Activated CD4-positive, CD25-positive, alpha-beta regulatory T cell treated with anti-CD3 and anti-CD28 coated beads, Interleukin-2, amount 50 U/mL, for 24 hours (primary cell): ENCODE data around the gene TMEFF2.

Experiments used
- ATAC-seq, 2 donors: fragments of 150-1000 bp; cut with Tn5 transposase; one replicate each; pipeline ENCODE4 v1.10.0; 2021; ENCODE audit warnings: mild to moderate bottlenecking in 1 of 2, moderate library complexity in 1 of 2

Gene TMEFF2

DNA sequence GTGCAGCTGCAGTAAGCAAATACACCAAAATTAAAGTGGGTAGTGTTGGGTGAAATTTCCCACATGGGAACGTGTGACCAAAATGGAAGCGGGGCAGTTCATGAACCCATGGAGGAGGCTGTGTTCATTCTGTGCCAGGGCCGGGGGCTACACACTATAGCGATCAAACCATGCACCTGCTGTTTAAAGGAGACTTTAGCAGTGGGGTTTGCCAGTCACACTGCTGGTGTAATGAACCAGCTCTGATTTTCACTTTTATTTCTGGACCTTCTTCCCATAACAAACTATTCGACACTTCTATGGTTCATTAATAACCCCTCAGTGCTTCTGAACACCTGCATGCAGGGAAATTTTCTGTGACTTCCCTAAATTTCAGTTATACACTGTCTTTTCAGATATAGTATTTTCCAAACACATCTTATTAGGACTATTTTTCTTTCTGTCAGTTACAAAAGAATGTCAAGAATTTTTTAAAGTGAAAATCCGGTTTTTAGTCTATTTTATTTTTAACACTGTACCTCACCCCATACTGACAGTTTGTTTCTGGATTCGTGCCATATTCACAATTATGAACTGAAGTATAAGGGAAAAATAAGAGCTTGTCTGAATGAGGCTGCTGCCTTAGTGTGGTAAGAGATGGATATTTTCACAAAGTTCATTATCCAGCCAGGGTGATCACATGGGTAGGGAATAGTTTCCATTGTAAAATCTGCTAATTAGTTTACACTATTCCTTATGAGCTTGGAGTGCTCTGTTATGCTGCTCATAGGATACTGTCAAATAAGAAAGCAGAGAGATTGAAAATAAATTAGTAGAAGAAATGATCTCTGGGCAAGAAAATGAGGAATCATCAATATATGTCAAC lies 236.5 kb downstream of the TMEFF2 start:
- no peak for ATAC-seq

DNA sequence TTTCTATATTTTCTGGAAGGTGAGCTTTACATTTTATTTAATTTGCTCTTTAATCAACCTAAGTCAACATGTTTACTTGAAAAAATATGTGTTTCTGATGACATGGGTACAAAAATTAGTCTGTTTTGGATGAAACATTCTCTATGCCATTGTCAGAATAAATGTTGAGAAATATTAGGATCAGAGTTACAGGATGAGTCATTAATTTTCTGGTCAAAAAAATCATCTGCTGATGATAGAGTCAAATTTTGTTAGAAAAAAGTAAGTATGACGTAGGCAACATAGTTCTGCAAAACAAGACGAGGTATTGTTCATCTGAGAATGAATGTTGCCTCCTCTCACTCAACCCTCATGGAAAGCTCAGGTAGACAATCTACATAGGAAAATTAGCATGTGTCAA lies 240.3 kb downstream of the TMEFF2 start:
- ATAC-seq, result no peak

DNA sequence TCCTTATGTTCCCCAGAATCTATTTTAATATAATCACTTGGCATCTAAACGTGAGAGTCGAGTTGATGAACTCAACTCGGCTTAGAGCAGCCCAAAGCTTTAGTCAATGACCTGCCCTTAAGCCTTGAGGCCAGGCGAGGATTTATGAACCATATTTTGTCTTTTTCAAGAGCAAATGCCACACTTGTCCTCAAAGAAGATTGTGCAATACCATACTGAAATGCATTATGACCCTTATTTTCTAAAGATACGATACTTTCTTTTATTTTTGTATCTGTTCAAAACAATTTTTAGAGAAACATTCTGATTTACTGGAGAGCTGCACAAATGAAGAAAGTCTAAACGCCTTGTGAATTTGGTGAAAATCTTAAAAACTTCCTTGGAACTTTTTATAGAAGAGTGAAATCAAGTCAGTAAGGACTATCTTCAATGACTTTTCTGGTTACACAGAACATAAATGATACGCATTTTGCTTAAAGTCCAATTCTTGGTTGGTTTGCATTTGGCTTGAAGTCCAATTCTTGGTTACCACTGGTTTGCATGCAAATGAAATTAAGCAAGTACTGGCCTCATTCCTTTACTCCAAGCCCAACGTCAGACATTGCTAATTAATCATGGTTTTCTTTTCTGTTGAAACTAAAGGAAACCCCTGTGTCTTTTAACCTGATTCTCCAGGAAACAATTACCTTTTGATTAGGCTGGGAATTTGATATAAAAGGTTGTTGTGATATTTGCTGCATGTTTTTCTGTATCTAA lies 242.0 kb downstream of the TMEFF2 start:
- ATAC-seq, result no peak

DNA sequence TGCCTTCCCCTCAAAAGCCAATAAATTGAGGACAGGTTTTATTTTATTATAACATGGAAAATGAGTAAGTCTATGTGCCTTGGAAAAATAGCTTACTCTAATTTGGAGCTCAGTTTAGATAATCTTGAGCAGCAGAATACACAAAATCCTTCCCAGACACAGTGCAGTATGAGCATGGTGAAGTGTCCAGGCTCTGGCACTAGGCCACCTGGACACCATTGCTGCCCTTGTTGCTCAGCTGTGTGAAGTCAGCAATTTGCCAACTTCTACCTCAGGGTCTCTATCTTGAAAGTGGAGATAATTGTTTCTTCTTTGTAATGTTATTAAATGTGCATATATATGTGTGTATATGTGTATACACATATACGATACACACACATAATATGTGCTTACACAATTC lies 242.9 kb downstream of the TMEFF2 start:
- ATAC-seq, result no peak

DNA sequence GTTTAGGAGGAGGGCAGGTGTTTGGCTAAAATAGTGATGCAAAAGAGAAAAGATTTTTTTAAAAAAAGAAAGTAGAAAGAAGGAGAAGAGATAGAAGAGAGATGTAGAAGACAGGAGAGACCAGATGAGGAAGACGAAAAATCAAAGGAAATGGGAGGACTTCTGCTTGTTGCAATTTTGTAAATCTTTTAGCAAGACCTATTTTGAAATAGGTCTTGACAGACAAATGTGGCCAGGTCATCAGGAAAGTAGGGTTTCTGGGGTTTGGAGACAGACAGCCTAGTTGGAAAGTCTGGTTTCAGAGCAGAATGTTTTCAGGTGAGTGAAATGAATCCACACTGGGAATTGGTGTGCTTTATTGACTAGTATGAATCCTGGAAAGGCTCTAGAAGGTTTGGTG lies 243.4 kb downstream of the TMEFF2 start:
- no peak for ATAC-seq

DNA sequence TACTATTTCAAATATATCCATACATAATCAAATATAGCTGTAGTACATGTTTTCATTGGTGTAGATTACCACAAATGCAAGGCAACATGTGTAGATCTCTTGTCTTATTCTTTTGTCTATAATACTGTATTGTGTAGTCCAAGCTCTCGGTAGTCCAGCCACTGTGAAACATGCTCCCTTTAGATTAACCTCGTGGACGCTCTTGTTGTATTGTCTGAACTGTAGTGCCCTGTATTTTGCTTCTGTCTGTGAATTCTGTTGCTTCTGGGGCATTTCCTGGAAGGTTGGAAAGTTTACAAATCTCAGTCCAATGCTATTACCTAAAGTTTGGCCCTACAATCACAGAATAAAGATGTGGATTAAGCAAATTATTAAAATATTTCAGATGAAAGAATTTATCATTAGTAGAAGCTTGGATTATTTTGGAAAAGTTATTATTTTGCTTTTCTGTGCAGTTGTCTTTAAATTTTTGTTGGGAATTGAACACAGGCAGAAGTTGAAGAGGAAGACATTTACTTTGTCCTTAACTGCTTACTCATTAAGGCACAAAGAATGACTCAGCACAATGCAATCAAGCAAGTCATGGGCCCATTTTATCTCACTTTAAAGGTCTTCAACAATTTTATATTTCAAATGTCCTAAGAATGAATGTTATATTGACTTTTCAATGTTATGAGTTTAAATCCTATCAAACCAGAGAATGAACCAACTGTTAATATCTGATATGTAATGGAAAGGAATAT lies 244.4 kb downstream of the TMEFF2 start:
- no peak for ATAC-seq

DNA sequence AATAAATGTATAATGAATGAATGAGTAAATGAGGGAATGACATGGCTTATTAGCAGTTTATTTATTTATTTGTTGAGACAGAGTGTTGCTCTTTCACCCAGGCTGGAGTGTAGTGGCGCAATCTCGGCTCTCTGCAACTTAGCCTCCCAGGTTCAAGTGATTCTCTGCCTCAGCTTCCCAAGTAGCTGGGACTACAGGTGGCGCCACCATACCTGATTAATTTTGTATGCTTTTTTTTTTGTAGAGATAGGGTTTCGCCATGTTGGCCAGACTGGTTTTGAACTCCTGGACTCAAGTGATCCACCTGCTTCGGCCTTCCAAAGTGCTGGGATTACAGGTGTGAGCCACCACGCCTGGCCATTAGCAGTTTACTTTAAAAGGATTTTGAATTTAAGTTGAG lies 247.5 kb downstream of the TMEFF2 start:
- ATAC-seq, result no peak

DNA sequence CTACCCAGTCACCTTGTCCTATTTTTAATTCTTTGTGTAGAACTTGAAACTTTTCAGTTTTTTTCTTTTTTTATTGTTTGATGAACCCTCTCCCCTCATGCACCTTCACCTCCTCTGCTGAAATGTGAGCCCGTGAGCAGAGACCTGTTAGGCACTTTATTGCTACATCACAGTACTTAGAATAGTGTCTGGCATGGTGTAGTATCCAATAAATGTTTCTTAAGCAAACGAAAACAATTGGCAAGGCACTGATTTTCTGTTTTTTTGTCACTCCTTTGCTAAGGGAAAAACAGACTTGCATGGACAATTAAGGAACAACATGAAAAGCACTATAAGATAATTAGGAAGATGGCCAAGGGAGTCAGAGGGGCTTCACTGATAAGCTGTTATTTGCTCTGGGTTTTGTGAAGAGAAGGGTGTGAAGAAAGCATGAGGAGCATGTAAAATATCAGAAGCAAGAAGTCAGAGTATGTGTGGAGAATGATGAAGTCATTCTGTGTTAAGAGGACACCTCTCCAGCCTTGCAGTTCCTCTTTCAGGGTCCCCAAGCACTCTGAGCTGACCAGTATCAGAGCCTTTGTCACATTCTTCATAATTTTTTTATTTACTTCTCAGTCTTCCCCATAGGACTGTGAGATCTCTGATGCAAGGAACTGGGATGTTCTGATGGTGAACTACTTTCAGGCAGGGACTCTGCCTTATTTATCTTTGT lies 248.1 kb downstream of the TMEFF2 start:
- no peak for ATAC-seq

DNA sequence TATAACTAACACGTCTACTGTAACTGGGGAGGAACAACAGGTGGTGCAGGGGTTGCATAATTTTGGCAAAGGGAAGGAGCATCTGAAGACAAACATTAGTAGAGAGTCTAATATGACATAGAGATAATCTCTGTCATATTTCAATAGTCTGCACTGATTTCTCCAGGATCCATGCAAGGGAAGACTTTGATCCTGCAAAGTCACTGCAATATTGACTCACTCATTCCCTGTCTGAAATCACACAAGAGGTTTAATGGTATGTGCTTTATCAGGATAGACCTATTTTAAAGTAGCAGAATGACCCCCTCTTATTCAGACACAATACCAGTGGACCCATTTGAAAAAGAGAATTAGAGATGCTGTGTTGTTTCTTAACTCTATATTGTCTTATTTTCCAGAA lies 249.1 kb downstream of the TMEFF2 start:
- no peak for ATAC-seq

DNA sequence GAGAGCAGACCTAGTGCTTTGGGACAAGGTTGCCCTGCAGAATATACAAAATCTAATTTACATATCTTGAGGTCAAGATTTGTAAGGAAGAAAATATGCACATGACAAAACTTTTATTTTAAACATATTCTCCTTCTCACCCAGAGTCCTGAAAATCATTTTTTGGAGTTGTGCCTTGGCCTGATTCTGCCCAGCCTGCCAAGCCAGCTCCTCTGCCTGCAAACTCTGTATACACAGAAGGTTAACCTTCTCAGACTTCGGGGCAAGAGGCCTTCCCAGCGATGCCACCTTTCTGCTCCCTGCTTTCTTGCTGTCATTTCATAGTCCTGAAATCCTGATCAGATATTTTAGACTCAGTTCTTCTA lies 252.0 kb downstream of the TMEFF2 start:
- ATAC-seq, result no peak

DNA sequence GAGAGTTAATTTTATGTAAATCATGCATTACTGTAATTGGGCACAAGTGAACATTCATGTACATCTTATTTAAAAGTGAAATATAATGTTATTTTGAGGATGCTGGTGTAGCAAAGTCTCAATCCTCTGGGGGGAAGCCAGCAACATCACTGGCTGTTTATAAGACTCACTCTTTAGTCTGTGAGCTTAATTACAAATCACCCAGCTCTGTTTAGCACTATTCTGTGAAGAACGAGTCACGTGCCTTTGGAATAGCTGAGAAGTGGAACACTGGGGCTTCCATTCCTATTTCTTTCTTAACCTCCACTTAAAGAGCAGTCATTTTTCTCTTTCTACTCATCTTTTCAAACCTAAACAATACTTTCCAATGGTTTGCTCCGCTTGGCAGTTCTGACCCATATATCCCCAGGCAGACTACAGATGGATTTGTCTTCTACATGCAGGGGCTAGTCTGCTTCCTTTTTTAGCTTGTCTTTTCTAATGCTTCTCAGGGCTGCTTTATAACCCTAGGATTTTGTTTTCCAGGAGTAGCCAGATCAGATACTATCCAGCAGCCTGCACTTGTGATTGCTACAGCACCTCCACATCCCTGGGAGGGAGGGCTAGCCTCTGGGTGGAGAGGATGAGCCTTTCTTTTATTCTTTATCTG lies 252.5 kb downstream of the TMEFF2 start:
- ATAC-seq, result no peak

DNA sequence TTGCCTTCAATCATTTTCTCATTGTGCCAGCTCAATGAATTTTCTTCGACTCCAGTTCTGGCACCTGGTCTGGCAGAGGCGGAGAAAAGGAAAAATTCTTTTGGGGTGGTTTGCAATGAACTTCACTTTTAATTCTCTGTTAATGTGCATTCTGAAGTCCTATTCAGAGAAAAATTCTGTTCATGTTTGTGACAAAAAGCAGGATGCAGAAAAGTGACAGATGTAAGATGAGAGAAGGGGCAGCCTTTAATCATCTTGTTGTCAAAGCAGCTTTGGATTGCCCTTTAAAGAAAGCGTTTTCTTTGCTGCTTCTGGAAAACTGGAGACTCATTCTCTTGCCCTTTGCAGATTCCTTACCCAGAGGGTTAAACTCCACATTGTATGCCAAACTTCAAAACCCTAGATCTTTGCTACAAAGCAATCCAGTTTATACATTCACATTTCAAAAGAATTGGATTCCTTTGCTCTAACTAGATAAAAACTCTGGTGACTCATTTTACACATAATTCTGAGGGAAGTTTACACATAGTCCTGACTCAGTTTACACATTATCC lies 253.3 kb downstream of the TMEFF2 start:
- ATAC-seq, result no peak

DNA sequence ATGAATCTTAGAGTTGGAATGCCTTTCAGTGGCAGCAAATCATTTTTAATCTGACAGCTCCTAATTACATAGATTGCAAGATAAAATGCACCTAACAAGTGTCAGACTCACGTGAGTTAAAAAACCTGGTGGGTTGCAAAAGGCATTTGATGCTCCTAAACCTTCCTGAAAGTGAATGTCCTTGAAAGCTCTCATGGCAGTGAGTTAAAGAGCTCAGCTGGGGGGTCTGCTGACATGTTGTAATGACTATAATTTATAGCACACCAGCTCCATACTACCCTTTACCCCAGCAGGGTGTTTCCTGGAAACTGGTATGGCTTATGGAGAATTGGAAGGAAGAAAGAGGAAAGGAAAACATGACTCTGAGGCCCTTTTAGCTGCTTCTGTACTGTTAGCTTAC lies 256.0 kb downstream of the TMEFF2 start:
- no peak for ATAC-seq

DNA sequence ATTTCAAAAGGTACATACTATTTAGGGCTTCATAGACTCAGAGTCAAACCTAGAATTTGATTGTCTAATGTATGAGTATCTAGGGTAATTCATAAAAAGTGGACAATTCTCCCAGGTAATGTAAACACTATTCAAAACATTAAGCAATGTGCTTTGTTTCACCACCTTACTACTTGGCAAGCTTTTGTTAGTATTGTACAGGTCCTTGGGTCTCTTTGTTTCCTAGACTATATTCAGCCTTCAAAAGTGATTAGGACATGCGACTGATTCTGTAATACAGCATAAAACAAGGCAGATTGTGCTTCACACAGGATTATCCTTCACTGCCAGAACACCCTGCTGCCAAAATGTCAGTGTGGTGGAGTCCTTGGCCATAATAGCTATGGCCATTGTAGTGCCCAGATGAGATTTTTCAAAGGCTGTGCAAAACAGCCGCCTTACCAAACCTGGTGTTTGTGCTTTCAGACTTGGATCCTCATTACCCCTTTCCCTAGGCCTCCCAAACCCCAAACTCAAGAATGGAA lies 257.8 kb downstream of the TMEFF2 start:
- no peak for ATAC-seq

DNA sequence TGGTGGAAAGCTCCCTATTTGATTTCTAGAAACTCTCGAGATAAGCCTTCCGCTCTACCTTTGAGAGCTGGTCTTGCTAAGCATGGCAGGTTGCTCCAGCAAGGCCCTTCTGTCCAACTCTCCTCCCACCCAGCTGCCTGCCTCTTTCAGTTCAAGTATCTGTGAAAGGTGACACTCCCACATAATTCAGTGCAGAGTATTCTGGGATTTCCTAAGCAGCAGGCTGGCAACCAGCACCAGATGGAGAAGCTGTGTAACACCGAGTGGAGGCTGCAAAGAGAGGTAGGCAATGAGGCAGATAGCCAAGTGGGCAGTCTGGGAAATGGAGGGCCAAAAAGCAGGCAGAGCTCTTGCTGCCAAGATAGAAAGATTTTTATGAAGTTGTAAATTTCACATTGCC lies 259.5 kb downstream of the TMEFF2 start:
- ATAC-seq, result no peak

DNA sequence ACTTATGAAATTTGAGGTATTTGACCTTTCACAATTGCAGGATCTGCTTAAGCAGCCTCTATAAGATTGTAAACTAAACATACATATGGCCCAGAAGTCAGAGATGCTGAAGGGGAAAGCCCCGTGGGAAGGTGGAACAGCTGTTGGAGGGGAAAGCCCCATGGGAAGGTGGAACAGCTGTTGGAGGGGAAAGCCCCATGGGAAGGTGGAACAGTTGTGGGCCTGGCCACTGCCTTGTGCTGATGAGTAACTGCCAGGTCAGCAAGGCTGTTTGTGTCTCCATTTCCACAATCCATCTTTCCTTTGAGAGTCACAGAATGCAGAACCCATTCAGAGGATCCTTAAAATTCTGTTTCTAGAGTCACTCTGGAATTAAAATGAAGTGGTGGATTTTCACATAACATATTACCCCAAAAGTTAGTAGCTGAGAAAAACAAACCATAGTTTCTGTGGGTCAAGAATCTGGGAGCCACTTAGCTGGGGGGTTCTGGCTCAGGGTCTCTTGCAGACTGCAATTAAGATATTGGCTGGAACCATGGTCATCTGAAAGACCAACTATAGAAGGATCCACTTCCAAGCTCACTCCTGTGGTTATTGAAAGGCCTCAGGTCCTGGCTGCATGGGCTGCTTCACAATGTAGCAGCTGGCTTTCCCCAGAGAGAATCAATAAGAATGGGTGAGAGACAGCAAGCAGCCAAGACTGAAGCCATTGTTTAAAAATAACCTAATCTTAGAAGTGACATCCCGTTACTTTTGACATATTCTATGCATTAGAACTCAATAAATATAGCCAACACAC lies 261.2 kb downstream of the TMEFF2 start:
- ATAC-seq, result no peak

DNA sequence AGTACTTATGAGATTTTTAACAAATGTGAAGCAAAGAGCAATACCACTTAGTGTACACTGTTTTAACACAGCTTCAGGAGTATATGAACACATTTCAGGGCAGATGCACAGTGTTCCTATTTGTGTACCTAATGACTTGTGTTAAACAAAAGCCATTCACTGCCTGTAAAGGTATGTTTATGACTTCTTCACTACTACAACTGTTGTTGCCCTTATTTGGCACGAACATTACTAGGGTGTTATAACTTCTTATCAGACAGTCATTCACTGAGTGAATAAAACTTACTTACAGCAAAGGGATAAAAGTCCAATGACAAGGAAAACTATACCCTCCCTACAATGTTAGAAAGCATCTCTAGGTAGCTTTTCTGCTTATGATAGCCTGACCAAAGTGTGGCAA lies 262.4 kb downstream of the TMEFF2 start:
- no peak for ATAC-seq

DNA sequence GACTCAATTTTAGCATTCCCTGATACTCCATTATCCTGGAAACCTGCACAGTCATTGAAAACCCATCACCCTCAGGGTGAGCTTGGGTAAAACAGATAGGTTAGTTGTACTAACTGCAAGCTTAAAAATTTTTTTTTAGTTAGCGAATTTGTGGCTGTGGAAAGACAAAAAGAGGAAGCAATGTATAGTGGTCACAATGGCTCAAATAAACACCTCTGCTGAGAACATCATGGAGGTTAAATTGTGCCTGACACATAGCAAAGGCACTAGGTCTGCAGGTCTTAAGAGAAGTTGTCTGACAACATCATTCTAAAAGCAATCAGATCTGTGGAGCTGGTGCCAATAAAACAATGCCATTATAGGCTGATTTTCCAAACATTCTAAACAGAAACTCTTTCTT lies 263.4 kb downstream of the TMEFF2 start:
- no peak for ATAC-seq

DNA sequence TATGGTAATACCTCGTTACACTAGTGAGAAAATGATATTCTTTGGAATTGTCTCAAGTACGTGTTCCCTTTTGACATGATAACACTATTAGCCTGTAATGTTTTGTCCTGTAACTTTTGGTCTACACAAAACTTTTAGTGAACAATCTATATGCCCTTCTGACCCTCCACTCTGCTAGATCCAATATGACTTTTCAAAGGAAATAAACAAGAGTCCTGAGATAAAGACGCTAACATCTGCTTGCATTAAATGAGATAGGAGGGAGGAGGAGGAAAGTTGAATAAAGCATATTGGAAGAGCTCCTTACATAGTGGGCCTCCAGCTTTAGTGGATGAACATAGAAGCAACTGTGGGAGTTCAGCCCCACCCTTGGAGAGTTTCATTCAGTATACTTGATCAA lies 264.5 kb downstream of the TMEFF2 start:
- ATAC-seq, result no peak

DNA sequence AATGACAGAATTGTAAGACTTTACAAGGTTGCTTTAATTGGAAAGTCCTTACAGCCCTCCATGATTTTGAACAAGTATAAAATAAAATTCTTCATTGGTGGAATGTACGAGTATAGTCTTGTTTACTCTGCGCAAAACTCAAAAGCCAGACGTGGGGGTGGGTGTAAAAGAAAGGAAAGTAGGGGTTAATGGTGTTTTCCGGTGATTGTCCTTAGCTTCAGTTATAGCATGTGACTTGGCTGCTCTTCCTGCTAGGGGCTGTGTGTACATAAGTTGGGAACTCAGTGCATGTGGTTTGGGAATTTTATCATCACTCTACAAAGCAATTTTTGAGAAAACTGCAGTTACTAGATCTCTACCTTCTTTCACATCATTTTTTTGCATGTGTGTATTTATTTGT lies 265.4 kb downstream of the TMEFF2 start:
- ATAC-seq, result no peak

DNA sequence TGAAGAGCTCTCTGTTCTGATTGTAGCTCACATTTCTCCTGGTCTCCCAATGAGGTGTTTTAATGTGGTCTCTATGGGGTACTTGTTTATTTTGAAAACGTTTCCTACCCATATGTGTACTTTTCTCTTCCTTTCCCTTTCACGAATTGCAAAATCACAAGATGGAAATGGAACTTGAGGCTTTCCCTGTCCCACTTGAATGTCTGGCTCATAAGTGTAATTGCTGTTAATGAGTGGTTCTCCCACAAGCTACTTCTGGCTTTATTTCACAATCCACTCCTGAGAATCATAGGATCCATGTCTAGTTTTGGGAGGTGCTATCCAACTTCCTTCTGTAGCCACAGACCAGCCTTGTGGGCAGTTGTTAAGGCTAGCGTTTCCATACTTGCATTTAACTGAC lies 266.7 kb downstream of the TMEFF2 start:
- no peak for ATAC-seq
